Ascending aorta (tissue), 2 donors: Measurements from ENCODE around the gene CDCA7L. TPM values are rescaled to one million over a fixed set of nuclear protein-coding genes. Genes with fewer than 3 reads are reported as not detected.
"Not testable (repeated sequence)": the region's sequence is repeated elsewhere in the genome, so short reads cannot be mapped to it uniquely, and the experiment has no call there.

Experiments
- DNase-seq, 2 donors: peaks; one replicate each; pipeline ENCODE4 v3.0.0-alpha.2; 2019; ENCODE audit warnings: low spot score in 2 of 2
- H3K27ac ChIP-seq, 2 donors: fragments of 200-600 bp; sonication (generic); one replicate each; pipeline ENCODE4 v1.5.1; 2016 to 2017; ENCODE audit warnings: mild to moderate bottlenecking in 1 of 2
- H3K27me3 ChIP-seq: fragments of 200-600 bp; sonication (generic); one replicate; pipeline ENCODE4 v1.5.1; 2017
- H3K36me3 ChIP-seq, 2 donors: fragments of 200-600 bp; sonication (generic); one replicate each; pipeline ENCODE4 v1.5.1; 2016
- H3K4me1 ChIP-seq, 2 donors: fragments of 200-600 bp; sonication (generic); one replicate each; pipeline ENCODE4 v1.5.1; 2016 to 2017; ENCODE audit warnings: mild to moderate bottlenecking in 1 of 2
- H3K4me3 ChIP-seq, 2 donors: fragments of 200-600 bp; sonication (generic); one replicate each; pipeline ENCODE4 v1.5.1; 2016 to 2017; ENCODE audit warnings: mild to moderate bottlenecking in 1 of 2
- H3K9me3 ChIP-seq, 2 donors: fragments of 200-600 bp; sonication (generic); one replicate each; pipeline ENCODE4 v1.5.1; 2016
- CTCF ChIP-seq, 3 experiments: fragments of 200-600 bp in 2 of 3; fragments of 450-650 bp in 1 of 3; sonication (generic) in 2 of 3; IDR thresholded peaks; one replicate each; pipeline ENCODE4 v1.5.1; 2016 to 2019; ENCODE audit warnings: antibody characterized with exemption in 3 of 3, mild to moderate bottlenecking in 1 of 3, moderate library complexity in 1 of 3
- intact Hi-C: fragments of 100-400 bp; cut with DNase I; formaldehyde crosslinking; loops from one replicate; pipeline ENCODE4 v1.15.1; 2023
- total RNA-seq: library from RNA; depleted of rRNA; stranded (reverse); fragments of >200 nt; gene quantifications from one replicate; pipeline ENCODE4 v1.1.0, GENCODE V29; 2016

Gene CDCA7L
- total RNA-seq, 1 donor from 2014 or later = 1.5 TPM

- Histone ChIP-seq H3K9me3 (no peaks in the 10 kb centered on the region), H3K27ac (no peak overlapping the region), H3K27me3 (no peaks in the 10 kb centered on the region), H3K36me3 (no peaks in the 10 kb centered on the region), H3K4me3 (no peak overlapping the region), H3K4me1 (no peaks in the 10 kb centered on the region)
- no peak for DNase-seq
- no peak for TF ChIP-seq CTCF (IDR thresholded peaks at IDR 0.05)
- intact Hi-C loops = no loop called here
Measured at GRCh38 chr7:21867226-21867625, 78.5 kb downstream of the CDCA7L start.

GRCh38 chr7:21866731-21867130 is 79.0 kb downstream of the CDCA7L start:
- H3K4me1 ChIP-seq = no peaks in the 10 kb centered on the region
- no peak overlapping the region for H3K4me3 ChIP-seq
- H3K9me3 ChIP-seq = no peaks in the 10 kb centered on the region
- TF ChIP-seq CTCF (IDR thresholded peaks at IDR 0.05) = no peak
- no peak for DNase-seq
- intact Hi-C loops = no loop called here
- no peaks in the 10 kb centered on the region for H3K27me3 ChIP-seq
- H3K36me3 ChIP-seq = no peaks in the 10 kb centered on the region
- H3K27ac ChIP-seq = no peak overlapping the region

GRCh38 chr7:21865631-21866204 is 80.0 kb downstream of the CDCA7L start:
- H3K27me3 ChIP-seq, H3K4me1 ChIP-seq, H3K36me3 ChIP-seq, H3K27ac ChIP-seq, DNase-seq, H3K9me3 ChIP-seq, H3K4me3 ChIP-seq, intact Hi-C loops: not testable (repeated sequence)

GRCh38 chr7:21851559-21851967 is 94.1 kb downstream of the CDCA7L start:
- Histone ChIP-seq H3K4me1 (no peaks in the 10 kb centered on the region), H3K27ac (no peak overlapping the region), H3K36me3 (no peaks in the 10 kb centered on the region), H3K9me3 (no peaks in the 10 kb centered on the region), H3K4me3 (no peak overlapping the region), H3K27me3 (no peaks in the 10 kb centered on the region)
- DNase-seq = no peak
- TF ChIP-seq CTCF (IDR thresholded peaks at IDR 0.05) = no peak
- intact Hi-C loops = no loop called here
